H1 (cell line): ENCODE measurements around the gene CMTM5. TPM values are rescaled to one million over a fixed set of nuclear protein-coding genes. Genes with fewer than 3 reads are reported as not detected.

Experiments
- BACH1 ChIP-seq: IDR thresholded peaks from 2 replicates; pipeline ENCODE4 v1.6.1; 2012; ENCODE audit warnings: low read length, improper control_type of control experiment
- BCL11A ChIP-seq, 2 experiments: IDR thresholded peaks; one replicate each; pipeline ENCODE4 v1.6.1; 2011; ENCODE audit warnings: low read depth in 2 of 2, low read length in 2 of 2, mild to moderate bottlenecking in 2 of 2
- CBX5 ChIP-seq: fragments of 300-800, 300-1000 bp; sonication (generic); IDR thresholded peaks from 2 replicates; pipeline ENCODE4 v1.7.1; 2016; ENCODE audit warnings: antibody characterized with exemption, low read length, low read depth
- CHD2 ChIP-seq: IDR thresholded peaks from 2 replicates; pipeline ENCODE4 v1.6.1; 2012; ENCODE audit warnings: low read length, improper control_type of control experiment
- CTBP2 ChIP-seq: IDR thresholded peaks from 2 replicates; pipeline ENCODE4 v1.7.0; 2011; ENCODE audit warnings: borderline replicate concordance, mild to moderate bottlenecking, moderate library complexity, mixed read lengths, low read length; ENCODE audit not compliant: insufficient read depth, insufficient read length
- EGR1 ChIP-seq: IDR thresholded peaks from 2 replicates; pipeline ENCODE4 v1.6.1; 2011; ENCODE audit warnings: low read depth, low read length, borderline replicate concordance
- EP300 ChIP-seq, 2 experiments: IDR thresholded peaks; 1 replicate in 1 of 2; 2 replicates in 1 of 2; pipeline ENCODE4 v1.6.1; 2011 to 2012; ENCODE audit warnings: low read depth in 2 of 2, low read length in 2 of 2, mild to moderate bottlenecking in 2 of 2, borderline replicate concordance in 1 of 2, inconsistent platforms in 1 of 2, moderate library complexity in 1 of 2
- HDAC2 ChIP-seq, 2 experiments: fragments of 300-600 bp in 1 of 2; sonication (generic) in 1 of 2; IDR thresholded peaks; 2 replicates each; pipeline ENCODE4 v1.6.1; 2011 to 2012; ENCODE audit warnings: low read depth in 2 of 2, low read length in 2 of 2, mild to moderate bottlenecking in 2 of 2, moderate library complexity in 2 of 2, borderline replicate concordance in 1 of 2, inconsistent platforms in 1 of 2
- KDM4A ChIP-seq: IDR thresholded peaks from one replicate; pipeline ENCODE4 v1.7.1; 2012; ENCODE audit warnings: low read depth, mild to moderate bottlenecking, moderate library complexity, low read length, inconsistent platforms; ENCODE audit not compliant: severe bottlenecking
- MAX ChIP-seq: IDR thresholded peaks from 2 replicates; pipeline ENCODE4 v1.6.1; 2012; ENCODE audit warnings: inconsistent platforms
- NRF1 ChIP-seq: IDR thresholded peaks from 2 replicates; pipeline ENCODE4 v1.6.1; 2011; ENCODE audit warnings: mild to moderate bottlenecking, low read depth, low read length, improper control_type of control experiment
- RNF2 ChIP-seq: fragments of 200-900, 300-1000 bp; sonication (generic); IDR thresholded peaks from 2 replicates; pipeline ENCODE4 v1.7.1; 2016; ENCODE audit warnings: borderline replicate concordance, low read depth, mild to moderate bottlenecking, antibody characterized with exemption, low read length; ENCODE audit not compliant: poor library complexity, severe bottlenecking; ENCODE audit errors: missing control alignments
- RXRA ChIP-seq: IDR thresholded peaks from 2 replicates; pipeline ENCODE4 v1.6.1; 2011; ENCODE audit warnings: low read depth, mild to moderate bottlenecking, low read length, moderate library complexity; ENCODE audit not compliant: insufficient read depth
- SAP30 ChIP-seq: fragments of 300-600 bp; sonication (generic); IDR thresholded peaks from 2 replicates; pipeline ENCODE4 v1.7.1; 2012; ENCODE audit warnings: low read length, moderate library complexity, mild to moderate bottlenecking, inconsistent platforms; ENCODE audit not compliant: insufficient read depth, insufficient replicate concordance
- SIN3A ChIP-seq, 2 experiments: IDR thresholded peaks in 1 of 2; conservative IDR thresholded peaks in 1 of 2; 2 replicates each; pipeline ENCODE4 v1.6.1; 2011 to 2012; ENCODE audit warnings: low read length in 2 of 2, improper control_type of control experiment in 1 of 2, low read depth in 1 of 2, mild to moderate bottlenecking in 1 of 2
- USF2 ChIP-seq: IDR thresholded peaks from 2 replicates; pipeline ENCODE4 v1.6.1; 2011; ENCODE audit warnings: low read length, improper control_type of control experiment
- polyA plus RNA-seq, 7 experiments: library from polyadenylated mRNA; depleted of rRNA in 3 of 7; stranded (reverse) in 5 of 7; unstranded in 2 of 7; fragments of >200 nt in 5 of 7; fragments of 200-250 nt in 2 of 7; gene quantifications; 1 replicate in 5 of 7; 2 replicates in 1 of 7; 4 replicates in 1 of 7; pipeline versions ENCODE4 v1.2.1 to v1.2.3, GENCODE V29; 2011 to 2013; ENCODE audit warnings: missing spikeins in 2 of 7, mixed read lengths in 2 of 7
- total RNA-seq: library from RNA; stranded (reverse); fragmentation: NEBNext Ultra II Directional; extraction: Animal tissue kit (Norgen Biotek cat#: 25700); gene quantifications from 2 replicates; pipeline ENCODE4 v1.2.1, GENCODE V29; 2021
- TF ChIP-seq, protein P1 (sequence below): IDR thresholded peaks from 2 replicates; pipeline ENCODE4 v1.6.1; 2012; ENCODE audit warnings: low read length, inconsistent platforms

Gene CMTM5
- total and polyA plus RNA-seq, 2 of the 8 experiments (the other 6 are each of a cell fraction or from before 2014, with no cell fraction given): 2.1 TPM; not detected in 1

DNA sequence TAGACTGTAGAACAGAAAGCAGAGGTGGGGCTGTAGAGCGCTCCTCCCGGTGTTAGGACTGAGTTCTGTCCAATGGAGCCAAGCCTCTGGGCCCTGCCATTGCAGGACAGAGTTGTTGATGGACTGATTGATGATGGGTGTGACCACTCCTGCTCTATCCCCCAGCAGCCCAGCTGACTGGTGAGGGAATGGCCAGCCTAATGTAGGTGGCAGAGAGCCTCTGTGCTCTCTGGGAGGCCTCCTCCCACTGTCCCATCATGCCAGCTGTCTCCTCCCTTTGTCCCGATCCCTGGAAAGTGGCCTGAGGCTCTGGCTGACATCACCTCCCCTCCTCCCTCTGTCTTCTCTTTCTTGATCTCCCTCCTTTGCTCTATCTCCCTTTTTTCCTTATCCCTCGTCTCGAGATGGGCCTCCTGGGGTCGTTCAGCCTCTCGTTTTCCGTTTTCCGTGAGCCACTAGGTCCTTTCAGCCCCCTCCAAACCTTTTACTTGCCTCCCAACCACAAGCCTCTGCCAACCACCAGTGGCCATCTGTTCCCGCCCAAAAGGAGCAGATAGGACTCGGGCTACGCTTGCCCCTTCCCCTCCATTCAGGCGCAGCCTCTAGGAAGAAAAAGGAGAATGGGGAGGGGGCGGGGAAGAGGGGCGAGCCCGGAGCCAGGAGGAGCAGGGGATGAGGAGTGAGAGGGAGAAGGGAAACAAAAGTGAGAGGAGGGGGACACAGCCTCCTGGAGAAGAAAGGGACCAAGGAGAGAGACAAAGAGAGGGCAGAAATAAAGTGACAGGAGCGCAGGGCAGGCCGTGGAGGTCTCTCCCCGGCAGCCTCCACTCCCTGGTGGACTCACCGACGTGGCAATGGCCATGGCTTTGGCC is 12.4 kb upstream of the CMTM5 start (continued):
- TF ChIP-seq MAX (peak; percentile 21; the same call in 1 of the 2 replicates), RXRA (no peak), CBX5 (no peak), EGR1 (peak; percentile 71), SAP30 (peak; percentile 61), CHD2 (0 out of 2 replicates have a peak, but pooled peaks have one; percentile 39), USF2 (no peak), KDM4A (peak; percentile 24), SIN3A (conservative IDR thresholded peaks at IDR 0.05 in 1 of 2, IDR thresholded peaks at IDR 0.05 in 1 of 2; ENCODE audit: low read depth in 1 of 2, low read length in 2 of 2) (0 out of 4 replicates have a peak, but pooled peaks of 1 of the 2 experiments have one; percentile 66), HDAC2 (IDR thresholded peaks at IDR 0.05; ENCODE audit: borderline replicate concordance in 1 of 2, low read depth in 2 of 2, low read length in 2 of 2) (0 out of 4 replicates have a peak, but pooled peaks of 1 of the 2 experiments have one; percentile 40), BCL11A (IDR thresholded peaks at IDR 0.05; ENCODE audit: low read depth in 2 of 2, low read length in 2 of 2) (no peak), EP300 (IDR thresholded peaks at IDR 0.05; ENCODE audit: borderline replicate concordance in 1 of 2, low read depth in 2 of 2, low read length in 2 of 2) (no peak; a peak in 1 of 3 replicates), NRF1 (no peak), BACH1 (no peak), RNF2 (no peak), CTBP2 (peak; percentile 24)
- TF ChIP-seq, protein P1, sequence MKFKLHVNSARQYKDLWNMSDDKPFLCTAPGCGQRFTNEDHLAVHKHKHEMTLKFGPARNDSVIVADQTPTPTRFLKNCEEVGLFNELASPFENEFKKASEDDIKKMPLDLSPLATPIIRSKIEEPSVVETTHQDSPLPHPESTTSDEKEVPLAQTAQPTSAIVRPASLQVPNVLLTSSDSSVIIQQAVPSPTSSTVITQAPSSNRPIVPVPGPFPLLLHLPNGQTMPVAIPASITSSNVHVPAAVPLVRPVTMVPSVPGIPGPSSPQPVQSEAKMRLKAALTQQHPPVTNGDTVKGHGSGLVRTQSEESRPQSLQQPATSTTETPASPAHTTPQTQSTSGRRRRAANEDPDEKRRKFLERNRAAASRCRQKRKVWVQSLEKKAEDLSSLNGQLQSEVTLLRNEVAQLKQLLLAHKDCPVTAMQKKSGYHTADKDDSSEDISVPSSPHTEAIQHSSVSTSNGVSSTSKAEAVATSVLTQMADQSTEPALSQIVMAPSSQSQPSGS: no peak
